H1 (cell line): Measurements from ENCODE around the gene IER5. TPM values are rescaled to one million over a fixed set of nuclear protein-coding genes. Genes with fewer than 3 reads are reported as not detected.
A peak's percentile ranks its signal among the peaks of the same experiment; 100 is the strongest.

ENCODE experiments used
- CTCF ChIA-PET: fragments of 300-600 bp; sonication (Branson Sonifier 250); formaldehyde crosslinking; loops from one replicate; lab custom pipeline; 2021; ENCODE audit not compliant: partially characterized antibody; lab: Charles Lee
- POLR2A ChIA-PET: fragments of 300-600 bp; sonication (Branson Sonifier 250); formaldehyde crosslinking; loops from one replicate; lab custom pipeline; 2021; ENCODE audit warnings: inconsistent platforms; ENCODE audit not compliant: partially characterized antibody; lab: Charles Lee
- DNase-seq, 2 experiments: peaks; one replicate each; pipeline versions ENCODE4 v3.0.0 to v3.0.0-alpha.2; 2010 to 2022; ENCODE audit warnings: low spot score in 2 of 2, low read depth in 1 of 2, mixed read lengths in 1 of 2
- FAIRE-seq: peaks from 2 replicates; lab custom pipeline; 2011; peaks lifted over from hg19 to GRCh38; lab: Jason Lieb, UNC
- H2AFZ ChIP-seq: 2 replicates; pipeline ENCODE4 v1.8.1; 2012; ENCODE audit warnings: low read length, inconsistent platforms
- H2AK5ac ChIP-seq: 2 replicates; pipeline ENCODE4 v1.6.1; 2013; ENCODE audit warnings: low read depth, low read length
- H2BK120ac ChIP-seq: replicated peaks from 2 replicates; pipeline ENCODE3; 2013; ENCODE audit warnings: low read depth, low read length, inconsistent platforms
- H2BK12ac ChIP-seq: 2 replicates; pipeline ENCODE4 v1.6.1; 2013; ENCODE audit warnings: low read depth, low read length
- H2BK15ac ChIP-seq: 2 replicates; pipeline ENCODE4 v1.6.1; 2013; ENCODE audit warnings: low read length
- H2BK20ac ChIP-seq: 2 replicates; pipeline ENCODE4 v1.6.1; 2013; ENCODE audit warnings: low read length
- H2BK5ac ChIP-seq: 2 replicates; pipeline ENCODE4 v1.6.1; 2013; ENCODE audit warnings: low read depth, low read length
- H3K14ac ChIP-seq: 2 replicates; pipeline ENCODE4 v1.6.1; 2013; ENCODE audit warnings: inconsistent platforms; ENCODE audit not compliant: insufficient read length
- H3K18ac ChIP-seq: 2 replicates; pipeline ENCODE4 v1.6.1; 2013; ENCODE audit warnings: low read length; ENCODE audit errors: extremely low read depth
- H3K23ac ChIP-seq: 2 replicates; pipeline ENCODE4 v1.6.1; 2013; ENCODE audit warnings: inconsistent platforms; ENCODE audit not compliant: insufficient read length
- H3K23me2 ChIP-seq: 2 replicates; pipeline ENCODE4 v1.6.1; 2013; ENCODE audit warnings: low read depth, low read length
- H3K27ac ChIP-seq: 2 replicates; pipeline ENCODE4 v1.6.1; 2011; ENCODE audit warnings: low read depth, low read length, inconsistent platforms
- H3K27me3 ChIP-seq, 4 experiments: replicated peaks in 1 of 4; 1 replicate in 1 of 4; 2 replicates in 3 of 4; pipeline versions ENCODE4 v1.6.1 to v1.8.1; 2011 to 2013; ENCODE audit warnings: low read length in 3 of 4, mild to moderate bottlenecking in 3 of 4, inconsistent platforms in 2 of 4, mixed read lengths in 2 of 4, moderate library complexity in 1 of 4; ENCODE audit not compliant: control insufficient read depth in 3 of 4, insufficient read depth in 3 of 4; ENCODE audit errors: extremely low read depth in 1 of 4
- H3K36me3 ChIP-seq, 4 experiments: 2 replicates each; pipeline versions ENCODE4 v1.6.1 to v1.8.1; 2011 to 2013; ENCODE audit warnings: mild to moderate bottlenecking in 4 of 4, low read length in 3 of 4, moderate library complexity in 2 of 4, control low read depth in 1 of 4, inconsistent platforms in 1 of 4; ENCODE audit not compliant: insufficient read depth in 4 of 4, control insufficient read depth in 2 of 4
- H3K4ac ChIP-seq: replicated peaks from 2 replicates; pipeline ENCODE3; 2013; ENCODE audit warnings: low read length, low read depth, mixed read lengths, inconsistent platforms; ENCODE audit not compliant: insufficient read length
- H3K4me1 ChIP-seq, 4 experiments: replicated peaks in 1 of 4; 1 replicate in 1 of 4; 2 replicates in 3 of 4; pipeline versions ENCODE4 v1.6.1 to v1.8.1; 2011 to 2013; ENCODE audit warnings: low read length in 3 of 4, inconsistent platforms in 2 of 4, mixed read lengths in 1 of 4; ENCODE audit not compliant: insufficient read depth in 4 of 4, control insufficient read depth in 3 of 4
- H3K4me2 ChIP-seq, 2 experiments: 2 replicates each; pipeline versions ENCODE4 v1.6.1 to v1.8.1; 2011 to 2013; ENCODE audit warnings: low read depth in 2 of 2, low read length in 2 of 2, control low read depth in 1 of 2, inconsistent platforms in 1 of 2, mild to moderate bottlenecking in 1 of 2; ENCODE audit not compliant: insufficient read depth in 1 of 2
- H3K4me3 ChIP-seq, 4 experiments: fragments of 200-600, 300-600 bp in 1 of 4; sonication (generic), shearing (Covaris generic), sonication (Bioruptor Twin) in 1 of 4; 2 replicates each; pipeline versions ENCODE4 v1.5.1 to v1.8.1; 2011 to 2016; ENCODE audit warnings: low read length in 4 of 4, low read depth in 3 of 4, control low read depth in 2 of 4, inconsistent platforms in 2 of 4, mild to moderate bottlenecking in 2 of 4, mixed read lengths in 1 of 4, moderate library complexity in 1 of 4; ENCODE audit not compliant: insufficient read depth in 2 of 4; ENCODE audit errors: extremely low read depth in 1 of 4
- H3K56ac ChIP-seq: replicated peaks from 2 replicates; pipeline ENCODE3; 2013; ENCODE audit warnings: low read depth, mild to moderate bottlenecking, mixed read lengths, low read length, inconsistent platforms; ENCODE audit not compliant: insufficient read length
- H3K79me1 ChIP-seq: 2 replicates; pipeline ENCODE4 v1.6.1; 2013; ENCODE audit warnings: low read depth, low read length, control low read depth
- H3K79me2 ChIP-seq, 2 experiments: 2 replicates each; pipeline versions ENCODE4 v1.6.1 to v1.8.1; 2012 to 2013; ENCODE audit warnings: low read length in 2 of 2, mild to moderate bottlenecking in 2 of 2, inconsistent platforms in 1 of 2; ENCODE audit not compliant: insufficient read depth in 2 of 2, control insufficient read depth in 1 of 2
- H3K9ac ChIP-seq, 4 experiments: replicated peaks in 1 of 4; 1 replicate in 1 of 4; 2 replicates in 3 of 4; pipeline versions ENCODE4 v1.6.1 to v1.8.1; 2011 to 2013; ENCODE audit warnings: low read depth in 3 of 4, low read length in 3 of 4, control low read depth in 2 of 4, mild to moderate bottlenecking in 2 of 4, moderate library complexity in 2 of 4, inconsistent platforms in 1 of 4; ENCODE audit errors: extremely low read depth in 1 of 4
- H3K9me3 ChIP-seq, 2 experiments: 2 replicates each; pipeline versions ENCODE4 v1.6.1 to v1.8.1; 2012 to 2013; ENCODE audit warnings: mild to moderate bottlenecking in 2 of 2, moderate library complexity in 2 of 2, control low read depth in 1 of 2, inconsistent platforms in 1 of 2, low read depth in 1 of 2, low read length in 1 of 2, mixed read lengths in 1 of 2; ENCODE audit not compliant: insufficient read depth in 2 of 2
- H4K20me1 ChIP-seq, 2 experiments: replicated peaks in 1 of 2; 2 replicates each; pipeline versions ENCODE3 to v1.8.1; 2011 to 2013; ENCODE audit warnings: inconsistent platforms in 2 of 2, low read length in 2 of 2, mild to moderate bottlenecking in 1 of 2; ENCODE audit not compliant: insufficient read depth in 2 of 2, control insufficient read depth in 1 of 2
- H4K5ac ChIP-seq: 2 replicates; pipeline ENCODE4 v1.6.1; 2013; ENCODE audit warnings: low read length, low read depth, mixed read lengths, inconsistent platforms; ENCODE audit not compliant: insufficient read length
- H4K8ac ChIP-seq: 2 replicates; pipeline ENCODE4 v1.8.0; 2013; ENCODE audit warnings: mild to moderate bottlenecking, moderate library complexity, low read length, inconsistent platforms; ENCODE audit not compliant: insufficient read depth; ENCODE audit errors: extremely low read depth
- H4K91ac ChIP-seq: replicated peaks from 2 replicates; pipeline ENCODE3; 2013; ENCODE audit warnings: low read length, mixed read lengths, inconsistent platforms; ENCODE audit not compliant: insufficient read length
- ATF3 ChIP-seq: IDR thresholded peaks from 2 replicates; pipeline ENCODE4 v1.6.1; 2011; ENCODE audit warnings: low read depth, mild to moderate bottlenecking, low read length; ENCODE audit not compliant: insufficient read depth
- CEBPB ChIP-seq: IDR thresholded peaks from 2 replicates; pipeline ENCODE4 v1.6.1; 2012; ENCODE audit warnings: low read depth, low read length
- CHD2 ChIP-seq: IDR thresholded peaks from 2 replicates; pipeline ENCODE4 v1.6.1; 2012; ENCODE audit warnings: low read length, improper control_type of control experiment
- GTF2F1 ChIP-seq: IDR thresholded peaks from 2 replicates; pipeline ENCODE4 v1.6.1; 2012; ENCODE audit warnings: low read depth, low read length, improper control_type of control experiment, borderline replicate concordance
- JUND ChIP-seq: IDR thresholded peaks from 2 replicates; pipeline ENCODE4 v1.6.1; 2011; ENCODE audit warnings: mild to moderate bottlenecking, improper control_type of control experiment, low read length
- MAFK ChIP-seq: IDR thresholded peaks from 2 replicates; pipeline ENCODE4 v1.6.1; 2012; ENCODE audit warnings: low read depth, mild to moderate bottlenecking, improper control_type of control experiment, low read length
- NANOG ChIP-seq: IDR thresholded peaks from 2 replicates; pipeline ENCODE4 v1.6.1; 2011; ENCODE audit warnings: low read length, low read depth, mild to moderate bottlenecking, inconsistent platforms; ENCODE audit not compliant: insufficient read depth, poor library complexity, severe bottlenecking
- POLR2A ChIP-seq, 2 experiments: IDR thresholded peaks; 1 replicate in 1 of 2; 2 replicates in 1 of 2; pipeline ENCODE4 v1.6.1; 2011; ENCODE audit warnings: low read depth in 2 of 2, low read length in 2 of 2, mild to moderate bottlenecking in 2 of 2; ENCODE audit errors: control extremely low read depth in 1 of 2
- POLR2AphosphoS5 ChIP-seq: IDR thresholded peaks from 2 replicates; pipeline ENCODE4 v1.6.1; 2011; ENCODE audit warnings: low read depth, low read length
- RBBP5 ChIP-seq: IDR thresholded peaks from 2 replicates; pipeline ENCODE4 v1.7.1; 2012; ENCODE audit warnings: low read depth, mild to moderate bottlenecking, inconsistent platforms, low read length, moderate library complexity, borderline replicate concordance
- RNF2 ChIP-seq: fragments of 200-900, 300-1000 bp; sonication (generic); IDR thresholded peaks from 2 replicates; pipeline ENCODE4 v1.7.1; 2016; ENCODE audit warnings: borderline replicate concordance, low read depth, mild to moderate bottlenecking, antibody characterized with exemption, low read length; ENCODE audit not compliant: poor library complexity, severe bottlenecking; ENCODE audit errors: missing control alignments
- WGBS, 2 experiments: shearing (Covaris generic) in 1 of 2; methylation state at CpG; one replicate each; pipeline versions ENCODE4 v1.1.6 to v1.1.7; 2013 to 2015; ENCODE audit warnings: low lambda C conversion rate in 2 of 2, mixed read lengths in 2 of 2, inconsistent platforms in 1 of 2, low coverage in 1 of 2, missing lambda C conversion rate in 1 of 2; ENCODE audit not compliant: insufficient replicate concordance in 2 of 2, insufficient coverage in 1 of 2, insufficient read length in 1 of 2; ENCODE audit errors: extremely low coverage in 1 of 2, missing lambda C conversion rate in 1 of 2; 5-methylcytosine and 5-hydroxymethylcytosine counted together
- polyA plus RNA-seq, 7 experiments: library from polyadenylated mRNA; depleted of rRNA in 3 of 7; stranded (reverse) in 5 of 7; unstranded in 2 of 7; fragments of >200 nt in 5 of 7; fragments of 200-250 nt in 2 of 7; gene quantifications; 1 replicate in 5 of 7; 2 replicates in 1 of 7; 4 replicates in 1 of 7; pipeline versions ENCODE4 v1.2.1 to v1.2.3, GENCODE V29; 2011 to 2013; ENCODE audit warnings: missing spikeins in 2 of 7, mixed read lengths in 2 of 7
- total RNA-seq: library from RNA; stranded (reverse); fragmentation: NEBNext Ultra II Directional; extraction: Animal tissue kit (Norgen Biotek cat#: 25700); gene quantifications from 2 replicates; pipeline ENCODE4 v1.2.1, GENCODE V29; 2021

Gene IER5
- total and polyA plus RNA-seq, 2 of the 8 experiments (the other 6 are each of a cell fraction or from before 2014, with no cell fraction given) = 3.5 to 7.7 TPM

- H3K9me3 ChIP-seq = peaks cover 0 to 3% of the 10 kb centered on the region in 2 experiments; a peak in 1 of 4 replicates
- H3K4me1 ChIP-seq = peaks cover 0 to 4% (median 2%) of the 10 kb centered on the region in 4 experiments; a peak in 4 of 7 replicates
- H3K9ac ChIP-seq = no peak overlapping the region
- H2BK12ac ChIP-seq = 0 out of 2 replicates have a peak overlapping the region, but pooled peaks have one; percentile 17
- H4K5ac ChIP-seq = no peak overlapping the region
- no peaks in the 10 kb centered on the region for H3K36me3 ChIP-seq
- CTCF ChIA-PET = interaction anchor here (0.7 to 12.7 kb wide), 8 partner anchors 9 to 121 kb away, joined by 3 to 142 read pairs (median 4); partner anchors contain the start of gene MR1
- no peaks in the 10 kb centered on the region for H3K79me2 ChIP-seq
- H4K8ac ChIP-seq = no peak overlapping the region; the same call in 1 of the 2 replicates
- no peak overlapping the region for H2BK20ac ChIP-seq
- H4K20me1 ChIP-seq = no peaks in the 10 kb centered on the region
- no peak overlapping the region for H2BK120ac ChIP-seq
- H2BK5ac ChIP-seq = no peak overlapping the region
- FAIRE-seq (no peak), DNase-seq (no peak)
- H3K23me2 ChIP-seq = no peaks in the 10 kb centered on the region
- POLR2A ChIA-PET = interaction anchor here (0.7 to 1.4 kb wide), 2 partner anchors 8 to 22 kb away, joined by 3 to 5 read pairs; no protein-coding TSS in a partner anchor
- no peak overlapping the region for H4K91ac ChIP-seq
- 88% methylated on average over 5 of the region's 5 CpGs; no CpG with 5 or more reads in 1 of the 2 experiments for WGBS, 2 experiments
- no peak overlapping the region for H3K56ac ChIP-seq
- no peak overlapping the region for H2AK5ac ChIP-seq
- 0 out of 2 replicates have a peak overlapping the region, but pooled peaks have one; percentile 46 for H2BK15ac ChIP-seq
- H3K23ac ChIP-seq = no peak overlapping the region
- no peak overlapping the region for H3K4ac ChIP-seq
- H3K4me2 ChIP-seq = no peak overlapping the region
- H3K18ac ChIP-seq = no peak overlapping the region
- no peak overlapping the region for H3K27ac ChIP-seq
- H3K79me1 ChIP-seq = no peaks in the 10 kb centered on the region
- H2AFZ ChIP-seq = no peak overlapping the region
- no peaks in the 10 kb centered on the region for H3K27me3 ChIP-seq
- no peak overlapping the region for H3K4me3 ChIP-seq
- no peak overlapping the region for H3K14ac ChIP-seq
- TF ChIP-seq RNF2 (no peak), ATF3 (no peak), POLR2A (IDR thresholded peaks at IDR 0.05; ENCODE audit: control extremely low read depth in 1 of 2, low read depth in 2 of 2, low read length in 2 of 2) (no peak), NANOG (no peak), RBBP5 (no peak), CHD2 (no peak), GTF2F1 (no peak), JUND (no peak), CEBPB (no peak), POLR2AphosphoS5 (no peak), MAFK (no peak)
Measured at GRCh38 chr1:181044449-181044966, 44.0 kb upstream of the IER5 start.
